Transverse colon (tissue), 4 donors: ENCODE results near the gene RHOBTB3. TPM values are rescaled to one million over a fixed set of nuclear protein-coding genes. Genes with fewer than 3 reads are reported as not detected.
A peak's percentile ranks its signal among the peaks of the same experiment; 100 is the strongest.

Experiments used
- DNase-seq: peaks from one replicate; pipeline ENCODE4 v3.0.0-alpha.2; 2019
- H3K27ac ChIP-seq, 4 donors: fragments of 200-600 bp; sonication (generic); 2 replicates each; pipeline ENCODE4 v1.5.1; 2016 to 2018; ENCODE audit warnings: inconsistent platforms in 4 of 4
- H3K27me3 ChIP-seq: fragments of 200-600 bp; sonication (generic); 2 replicates; pipeline ENCODE4 v1.5.1; 2017; ENCODE audit warnings: inconsistent platforms
- H3K36me3 ChIP-seq, 4 donors: fragments of 200-600 bp; sonication (generic); 2 replicates each; pipeline ENCODE4 v1.5.1; 2017 to 2019; ENCODE audit warnings: inconsistent platforms in 4 of 4
- H3K4me1 ChIP-seq, 4 donors: fragments of 200-600 bp; sonication (generic); 2 replicates each; pipeline ENCODE4 v1.5.1; 2017 to 2020; ENCODE audit warnings: inconsistent platforms in 4 of 4
- H3K4me3 ChIP-seq, 4 donors: fragments of 200-600 bp; sonication (generic); 1 replicate in 1 of 4; 2 replicates in 3 of 4; pipeline versions ENCODE4 v1.5.1 to v1.6.1; 2017 to 2019; ENCODE audit warnings: inconsistent platforms in 4 of 4
- H3K9me3 ChIP-seq, 2 donors: fragments of 200-600 bp; sonication (generic); 2 replicates each; pipeline ENCODE4 v1.5.1; 2017 to 2019; ENCODE audit warnings: inconsistent platforms in 2 of 2
- CTCF ChIP-seq, 5 experiments: fragments of 200-600 bp in 3 of 5; fragments of 450-650 bp in 2 of 5; sonication (generic) in 3 of 5; IDR thresholded peaks; 1 replicate in 2 of 5; 2 replicates in 3 of 5; pipeline ENCODE4 v1.5.1; 2016 to 2017; ENCODE audit warnings: antibody characterized with exemption in 5 of 5, inconsistent platforms in 3 of 5, mild to moderate bottlenecking in 2 of 5, moderate library complexity in 1 of 5
- EP300 ChIP-seq: sonication (generic); formaldehyde crosslinking; IDR thresholded peaks from one replicate; pipeline ENCODE4 v1.6.1; 2017; ENCODE audit warnings: antibody characterized with exemption, low read depth
- POLR2A ChIP-seq: fragments of 450-650 bp; IDR thresholded peaks from one replicate; pipeline ENCODE4 v1.6.1; 2016; ENCODE audit warnings: antibody characterized with exemption, mild to moderate bottlenecking, moderate library complexity
- POLR2AphosphoS5 ChIP-seq, 3 donors: sonication (generic); formaldehyde crosslinking; IDR thresholded peaks; one replicate each; pipeline ENCODE4 v1.6.1; 2016; ENCODE audit warnings: antibody characterized with exemption in 3 of 3
- WGBS, 2 donors: methylation state at CpG; one replicate each; pipeline ENCODE4 v1.1.5; 2018; ENCODE audit warnings: low coverage in 1 of 2; 5-methylcytosine and 5-hydroxymethylcytosine counted together
- in situ Hi-C, 4 donors: fragments of 200-750 bp; cut with MboI; loops; one replicate each; pipeline versions ENCODE4 v1.15.0 to v1.15.1; 2017; ENCODE audit warnings: low sequenced_read_pairs in 3 of 4, low pct_ligation_motif_present in 1 of 4, low pct_unique_long_range_greater_than_20kb in 1 of 4
- intact Hi-C: fragments of 100-400 bp; cut with DNase I; formaldehyde crosslinking; loops from one replicate; pipeline ENCODE4 v1.15.1; 2023; ENCODE audit warnings: low total_unique reads
- total RNA-seq, 4 donors: library from RNA; depleted of rRNA; stranded (reverse); fragments of >200 nt; gene quantifications; one replicate each; pipeline ENCODE4 v1.1.0, GENCODE V29; 2016

Gene RHOBTB3, protein sequence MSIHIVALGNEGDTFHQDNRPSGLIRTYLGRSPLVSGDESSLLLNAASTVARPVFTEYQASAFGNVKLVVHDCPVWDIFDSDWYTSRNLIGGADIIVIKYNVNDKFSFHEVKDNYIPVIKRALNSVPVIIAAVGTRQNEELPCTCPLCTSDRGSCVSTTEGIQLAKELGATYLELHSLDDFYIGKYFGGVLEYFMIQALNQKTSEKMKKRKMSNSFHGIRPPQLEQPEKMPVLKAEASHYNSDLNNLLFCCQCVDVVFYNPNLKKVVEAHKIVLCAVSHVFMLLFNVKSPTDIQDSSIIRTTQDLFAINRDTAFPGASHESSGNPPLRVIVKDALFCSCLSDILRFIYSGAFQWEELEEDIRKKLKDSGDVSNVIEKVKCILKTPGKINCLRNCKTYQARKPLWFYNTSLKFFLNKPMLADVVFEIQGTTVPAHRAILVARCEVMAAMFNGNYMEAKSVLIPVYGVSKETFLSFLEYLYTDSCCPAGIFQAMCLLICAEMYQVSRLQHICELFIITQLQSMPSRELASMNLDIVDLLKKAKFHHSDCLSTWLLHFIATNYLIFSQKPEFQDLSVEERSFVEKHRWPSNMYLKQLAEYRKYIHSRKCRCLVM
- total RNA-seq, result 100 to 1,000 TPM in 1 of 4 donors, 10 to 100 TPM in 3; 53.0 to 143 (median 84.2) TPM

DNA sequence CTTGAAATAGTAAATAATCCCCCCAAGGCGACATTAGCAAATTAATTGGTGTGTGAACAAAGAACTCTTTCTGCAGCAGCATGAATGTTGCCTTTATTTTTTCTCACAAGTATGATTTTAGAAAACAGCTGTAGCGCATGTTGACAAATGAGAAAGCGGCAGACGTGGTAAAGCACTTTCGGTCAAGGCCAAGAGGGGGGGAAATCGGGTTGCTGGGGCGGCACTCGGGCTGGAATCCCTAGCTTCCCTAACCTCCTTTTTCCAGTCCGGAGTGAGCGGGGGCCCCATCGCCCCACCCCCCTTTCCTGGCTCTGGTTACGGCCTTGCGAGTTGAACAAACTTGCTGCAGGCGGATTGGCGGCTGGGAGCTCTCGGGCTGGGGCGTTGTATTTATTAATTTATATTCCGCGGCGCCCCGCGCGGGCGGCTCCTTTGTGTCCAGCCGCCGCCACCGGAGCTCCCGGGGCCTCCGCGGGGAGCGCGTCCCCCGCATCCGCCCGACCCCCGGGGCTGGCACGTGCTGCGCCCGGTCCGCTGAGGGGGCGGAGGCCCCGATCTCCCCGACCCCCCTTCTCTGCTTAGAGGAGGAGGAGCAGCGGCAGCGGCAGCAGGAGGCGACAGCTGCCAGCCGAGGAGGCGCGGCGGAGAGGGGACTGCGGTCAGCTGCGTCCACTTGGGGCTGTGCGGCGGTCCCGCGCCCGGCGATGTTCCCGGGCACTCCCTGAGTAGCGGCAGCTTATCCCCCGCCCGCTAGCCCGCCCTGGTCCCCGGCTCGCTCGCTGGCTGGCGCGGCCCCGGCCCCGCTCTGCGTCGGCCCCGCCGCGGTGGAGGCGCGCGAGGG is at the start of gene RHOBTB3:
RHOBTB3 (plus strand) TSS at position 607 of the 841 bp plus-strand sequence. CDS start 347 bp downstream, outside the sequence.
- no peak for TF ChIP-seq EP300
- TF ChIP-seq POLR2A, result peak; percentile 74
- peak in 1 of 5 experiments; percentile 9 for TF ChIP-seq CTCF (IDR thresholded peaks at IDR 0.05)
- TF ChIP-seq POLR2AphosphoS5 (IDR thresholded peaks at IDR 0.05), result peak; percentile 72 to 89 (median 85)
- Histone ChIP-seq H3K9me3 (no peaks in the 10 kb centered on the region), H3K4me3 (peak within 1 kb of the TSS; percentile 79 to 95 (median 84)), H3K27me3 (no peaks in the 10 kb centered on the region), H3K36me3 (no peaks in the 10 kb centered on the region), H3K27ac (peak within 1 kb of the TSS; percentile 93 to 95 (median 94)), H3K4me1 (peaks cover 4 to 81% (median 44%) of the 10 kb centered on the region in 4 donors)
- intact Hi-C loops (loop anchor here (10.0 kb wide), 1 partner anchor 66 kb away; no protein-coding TSS in a partner anchor), in situ Hi-C loops (no loop called here)
- 2 to 5% methylated on average over 5 to 34 of the region's 78 CpGs for WGBS, 2 donors
- DNase-seq, result peak; percentile 89

GRCh38 chr5:95682891-95683290 is 48.2 kb upstream of the RHOBTB3 start, which contains the start of gene SPATA9:
SPATA9 (minus strand) TSS chr5:95682991; CDS start chr5:95682854, 137 bp downstream.
- 83 to 100% methylated on average over 1 of the region's 1 CpG for WGBS, 2 donors
- intact Hi-C loops, result no loop called here
- Histone ChIP-seq H3K4me3 (no peak within 1 kb of the TSS), H3K9me3 (no peaks in the 10 kb centered on the region), H3K27me3 (no peaks in the 10 kb centered on the region), H3K27ac (no peak within 1 kb of the TSS), H3K4me1 (no peaks in the 10 kb centered on the region), H3K36me3 (no peaks in the 10 kb centered on the region)
- TF ChIP-seq POLR2AphosphoS5 (IDR thresholded peaks at IDR 0.05) (no peak), POLR2A (no peak), CTCF (IDR thresholded peaks at IDR 0.05) (no peak), EP300 (no peak)
- DNase-seq, result no peak
- in situ Hi-C loops, result no loop called here

- WGBS, 2 donors, result 78 to 82% methylated on average over 2 of the region's 2 CpGs
- in situ Hi-C loops, result no loop called here
- Histone ChIP-seq H3K4me3 (no peak overlapping the region), H3K4me1 (no peaks in the 10 kb centered on the region), H3K27ac (no peak overlapping the region), H3K36me3 (no peaks in the 10 kb centered on the region), H3K9me3 (no peaks in the 10 kb centered on the region), H3K27me3 (no peaks in the 10 kb centered on the region)
- intact Hi-C loops, result no loop called here
- no peak for DNase-seq
- no peak for TF ChIP-seq POLR2A
- no peak for TF ChIP-seq EP300
- TF ChIP-seq POLR2AphosphoS5 (IDR thresholded peaks at IDR 0.05), result no peak
- no peak for TF ChIP-seq CTCF (IDR thresholded peaks at IDR 0.05)
Observed at GRCh38 chr5:95684361-95684760, 46.8 kb upstream of the RHOBTB3 start.
